Astrocyte of the hippocampus (primary cell): ENCODE data around the gene TMEM174.

Experiments
- DNase-seq: peaks from one replicate; pipeline ENCODE4 v3.0.0; 2011; ENCODE audit warnings: low read depth, low spot score

Gene TMEM174

GRCh38 chr5:73172951-73173350 lies at the start of gene TMEM174:
TMEM174 (plus strand) TSS chr5:73173193; CDS start chr5:73173244, 51 bp downstream.
- DNase-seq, result no peak

GRCh38 chr5:73125289-73125688 lies 47.7 kb upstream of the TMEM174 start:
- no peak for DNase-seq

- DNase-seq, result no peak
Observed at GRCh38 chr5:73126381-73126780, 46.6 kb upstream of the TMEM174 start.

GRCh38 chr5:73126957-73127356 lies 46.0 kb upstream of the TMEM174 start:
- no peak for DNase-seq

- no peak for DNase-seq
Observed at GRCh38 chr5:73129143-73129542, 43.9 kb upstream of the TMEM174 start.

GRCh38 chr5:73130811-73131210 lies 42.2 kb upstream of the TMEM174 start:
- DNase-seq, result no peak

- no peak for DNase-seq
Observed at GRCh38 chr5:73131711-73132425, 41.1 kb upstream of the TMEM174 start.

- DNase-seq, result no peak
Observed at GRCh38 chr5:73132759-73133158, 40.2 kb upstream of the TMEM174 start.

- no peak for DNase-seq
Observed at GRCh38 chr5:73135021-73135420, 38.0 kb upstream of the TMEM174 start.

GRCh38 chr5:73135429-73136054 lies 37.5 kb upstream of the TMEM174 start:
- DNase-seq, result no peak

GRCh38 chr5:73136055-73136562 lies 36.9 kb upstream of the TMEM174 start:
- no peak for DNase-seq

- no peak for DNase-seq
Observed at GRCh38 chr5:73137563-73138530, 35.1 kb upstream of the TMEM174 start.

- no peak for DNase-seq
Observed at GRCh38 chr5:73139485-73139884, 33.5 kb upstream of the TMEM174 start.

GRCh38 chr5:73140801-73141200 lies 32.2 kb upstream of the TMEM174 start:
- DNase-seq, result no peak

GRCh38 chr5:73142035-73142434 lies 31.0 kb upstream of the TMEM174 start:
- no peak for DNase-seq

- DNase-seq, result no peak
Observed at GRCh38 chr5:73143716-73144115, 29.3 kb upstream of the TMEM174 start.

- DNase-seq, result no peak
Observed at GRCh38 chr5:73149540-73149939, 23.5 kb upstream of the TMEM174 start.

GRCh38 chr5:73150876-73151275 lies 22.1 kb upstream of the TMEM174 start:
- DNase-seq, result no peak

- DNase-seq, result peak; percentile 18
Observed at GRCh38 chr5:73151766-73152410, 21.1 kb upstream of the TMEM174 start.

GRCh38 chr5:73152411-73153388 lies 20.3 kb upstream of the TMEM174 start:
- no peak for DNase-seq
